ENCODE data around the gene CSHL1.
"Not testable (repeated sequence)": the region's sequence is repeated elsewhere in the genome, so short reads cannot be mapped to it uniquely, and the experiment has no call there.

Gene CSHL1

DNA sequence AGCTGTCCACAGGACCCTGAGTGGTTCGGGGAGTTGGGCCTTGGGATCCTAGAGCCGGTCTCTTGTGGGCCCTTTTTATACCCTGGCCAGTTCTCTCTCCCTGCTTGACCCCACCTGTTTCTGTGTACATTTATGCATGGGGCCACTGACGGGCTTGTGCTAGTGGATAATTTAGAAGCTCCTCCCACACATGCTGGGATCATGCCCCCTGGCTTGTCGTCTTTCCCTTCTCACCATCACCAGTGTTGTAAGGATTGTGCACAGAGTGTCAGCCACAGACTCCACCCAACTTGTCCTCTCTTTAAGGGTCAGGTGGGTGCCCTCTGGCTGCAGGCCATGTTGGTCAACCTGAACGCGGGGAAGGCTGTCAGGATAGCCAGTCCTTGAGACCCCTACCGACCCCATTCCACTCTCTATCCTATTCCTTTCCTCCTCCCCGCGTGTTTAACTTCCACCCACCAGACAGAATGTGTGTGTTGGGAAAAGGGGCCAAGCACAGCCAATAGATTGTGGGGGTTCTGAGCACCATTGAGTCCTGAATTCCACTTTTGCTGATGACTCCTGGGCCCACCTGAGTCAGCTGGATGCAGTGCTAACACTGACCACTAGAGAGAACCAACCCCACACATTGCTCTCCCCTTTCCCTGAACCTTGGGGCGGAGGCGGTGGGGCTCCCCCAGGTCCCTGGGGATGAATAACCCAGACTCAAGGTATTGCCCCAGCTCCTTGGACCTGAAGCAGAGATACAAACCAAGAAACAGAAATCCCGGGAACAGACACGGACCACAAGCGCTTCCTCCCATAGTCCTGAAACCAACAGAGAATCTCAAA is 14.3 kb downstream of the CSHL1 start, which contains the start of gene CSH1:
Gene CSH1, minus strand, starts transcription at position 51 of the 831 bp plus-strand sequence. CDS start 63 bp downstream, outside the sequence.
- not testable (repeated sequence) for H3K4me3 ChIP-seq (ENCODE audit: low read depth, low read length); DNase-seq (ENCODE audit: low read depth)

DNA sequence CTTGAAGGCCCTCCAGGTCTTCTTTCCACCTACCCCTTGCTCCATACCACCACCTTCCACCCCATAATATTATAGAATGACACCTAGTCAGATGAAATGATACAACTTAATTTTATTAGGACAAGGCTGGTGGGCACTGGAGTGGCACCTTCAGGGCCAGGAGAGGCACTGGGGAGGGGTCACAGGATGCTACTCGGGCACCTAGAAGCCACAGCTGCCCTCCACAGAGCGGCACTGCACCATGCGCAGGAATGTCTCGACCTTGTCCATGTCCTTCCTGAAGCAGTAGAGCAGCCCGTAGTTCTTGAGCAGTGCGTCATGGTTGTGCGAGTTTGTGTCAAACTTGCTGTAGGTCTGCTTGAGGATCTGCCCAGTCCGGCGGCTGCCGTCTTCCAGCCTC is 16.2 kb downstream of the CSHL1 start:
- H3K4me3 ChIP-seq (ENCODE audit: low read depth, low read length); DNase-seq (ENCODE audit: low read depth): not testable (repeated sequence)

DNA sequence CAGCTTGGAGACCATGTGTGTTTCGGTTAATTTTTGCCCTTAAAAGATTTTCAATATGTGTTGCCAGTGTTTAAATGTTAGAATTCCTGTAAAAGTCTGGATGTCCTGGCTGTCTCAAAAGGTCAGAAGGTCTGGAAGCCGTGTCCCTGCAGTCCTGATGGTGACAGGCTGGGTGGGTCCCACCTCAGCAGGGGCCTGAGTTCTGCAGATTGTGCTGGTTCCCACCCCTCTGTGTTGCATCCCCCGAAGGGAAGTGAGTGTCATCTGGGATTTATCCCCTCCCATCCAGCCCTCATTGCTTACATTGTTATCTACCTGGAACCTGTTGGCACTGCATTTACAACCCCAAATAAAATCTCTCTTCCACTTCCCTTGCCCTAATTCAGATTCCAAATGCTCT is 17.0 kb downstream of the CSHL1 start:
- DNase-seq (ENCODE audit: low read depth); H3K4me3 ChIP-seq (ENCODE audit: low read depth, low read length): not testable (repeated sequence)

- not testable (repeated sequence) for DNase-seq (ENCODE audit: low read depth); H3K4me3 ChIP-seq (ENCODE audit: low read depth, low read length)
Observed at GRCh38 chr17:63892316-63893037, 18.6 kb downstream of the CSHL1 start.

- DNase-seq (ENCODE audit: low read depth); H3K4me3 ChIP-seq (ENCODE audit: low read depth, low read length): not testable (repeated sequence)
Observed at GRCh38 chr17:63889026-63889848, 21.8 kb downstream of the CSHL1 start.

DNA sequence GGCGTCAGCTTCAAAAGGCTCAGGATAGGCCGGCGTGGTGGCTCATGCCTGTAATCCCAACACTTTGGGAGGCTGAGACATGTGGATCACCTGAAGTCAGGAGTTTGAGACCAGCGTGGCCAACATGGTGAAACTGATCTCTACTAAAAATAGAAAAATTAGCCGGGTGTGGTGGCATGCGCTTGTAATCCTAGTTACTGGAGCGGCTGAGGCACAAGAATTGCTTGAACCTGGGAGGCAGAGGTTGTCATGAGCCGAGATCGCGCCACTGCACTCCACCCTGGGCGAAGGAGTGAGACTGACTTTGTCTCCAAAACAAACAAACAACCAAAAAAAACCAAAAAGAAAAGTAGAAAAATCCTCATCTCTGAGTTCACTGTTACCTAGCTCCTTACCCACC is 25.9 kb downstream of the CSHL1 start:
- not testable (repeated sequence) for H3K4me3 ChIP-seq (ENCODE audit: low read depth, low read length); DNase-seq (ENCODE audit: low read depth)

DNA sequence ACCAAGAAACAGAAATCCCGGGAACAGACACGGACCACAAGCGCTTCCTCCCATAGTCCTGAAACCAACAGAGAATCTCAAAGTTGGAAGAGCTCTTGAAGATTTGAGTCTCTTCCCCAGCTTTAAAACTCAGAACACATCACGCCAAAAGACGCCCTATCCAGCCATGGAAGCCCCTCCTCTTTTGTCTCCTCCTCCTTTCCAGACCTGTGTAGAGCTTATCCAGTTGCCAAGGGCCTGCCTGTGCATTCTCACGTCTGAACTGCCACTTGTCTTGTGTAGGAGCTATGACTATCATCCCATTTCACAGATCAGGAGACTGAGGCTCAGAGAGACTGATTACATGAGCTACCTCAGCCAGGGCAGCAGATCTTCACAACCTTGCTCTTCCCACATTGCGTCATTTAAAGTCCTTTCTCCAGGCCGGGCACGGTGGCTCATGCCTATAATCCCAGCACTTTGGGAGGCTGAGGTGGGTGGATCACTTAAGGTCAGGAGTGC is 28.4 kb downstream of the CSHL1 start:
- H3K4me3 ChIP-seq (ENCODE audit: low read depth, low read length); DNase-seq (ENCODE audit: low read depth): not testable (repeated sequence)

GRCh38 chr17:63881935-63882601 is 29.0 kb downstream of the CSHL1 start, which contains the start of gene GH2:
TSS of gene GH2 (minus strand) at chr17:63881944. CDS start at chr17:63881801, 143 bp downstream.
- no peak within 1 kb of the TSS for H3K4me3 ChIP-seq (ENCODE audit: low read depth, low read length)
- no peak for DNase-seq (ENCODE audit: low read depth)

DNA sequence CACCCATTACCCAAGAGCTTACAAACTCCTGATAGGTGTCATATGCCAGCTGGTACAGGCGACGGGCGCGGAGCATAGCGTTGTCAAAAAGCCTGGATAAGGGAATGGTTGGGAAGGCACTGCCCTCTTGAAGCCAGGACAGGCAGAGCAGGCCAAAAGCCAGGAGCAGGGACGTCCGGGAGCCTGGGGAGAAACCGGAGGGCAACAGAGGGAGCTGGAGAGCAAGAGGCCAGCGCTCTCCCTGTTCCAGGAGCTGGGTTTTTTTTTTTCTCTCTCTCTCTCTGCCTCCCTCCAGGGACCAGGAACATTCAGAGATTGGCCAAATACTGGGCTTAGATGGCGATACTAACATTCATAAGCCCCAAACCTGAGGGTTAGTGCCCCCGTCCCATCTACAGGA is 29.7 kb downstream of the CSHL1 start:
- H3K4me3 ChIP-seq (ENCODE audit: low read depth, low read length); DNase-seq (ENCODE audit: low read depth): not testable (repeated sequence)

DNA sequence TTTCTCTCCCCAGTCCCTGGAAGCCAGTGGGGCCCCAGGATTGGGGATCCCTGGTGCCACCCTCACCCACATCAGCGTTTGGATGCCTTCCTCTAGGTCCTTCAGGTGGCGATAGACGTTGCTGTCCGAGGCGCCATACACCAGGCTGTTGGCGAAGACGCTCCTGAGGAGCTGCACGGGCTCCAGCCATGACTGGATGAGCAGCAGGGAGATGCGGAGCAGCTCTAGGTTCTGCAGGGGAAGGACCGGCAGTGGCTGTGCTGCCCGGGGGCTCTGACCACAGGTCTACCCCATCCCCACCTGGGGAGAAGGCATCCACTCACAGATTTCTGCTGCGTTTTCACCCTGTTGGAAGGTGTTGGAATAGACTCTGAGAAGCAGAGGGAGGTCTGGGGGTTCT is 30.4 kb downstream of the CSHL1 start:
- DNase-seq (ENCODE audit: low read depth) = no peak
- H3K4me3 ChIP-seq (ENCODE audit: low read depth, low read length) = no peak overlapping the region

DNA sequence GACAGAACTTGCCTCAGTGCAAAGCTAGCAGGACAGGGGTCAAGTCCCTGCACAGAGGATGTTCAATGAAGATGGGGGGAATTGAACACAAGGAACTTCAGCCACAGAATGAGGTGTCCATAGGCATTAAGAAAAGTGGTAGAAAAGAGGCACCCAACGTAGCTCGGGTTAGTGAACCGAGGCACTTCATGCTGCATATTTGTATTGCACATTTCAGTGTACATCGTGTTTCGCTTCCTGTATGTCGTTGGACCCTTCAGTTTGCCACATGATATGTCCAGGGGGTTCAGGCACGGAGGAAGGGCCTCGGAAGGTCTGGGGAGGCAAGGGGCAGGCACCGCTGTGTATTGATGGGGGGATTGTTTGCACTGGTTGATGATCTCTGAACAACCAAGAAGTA is 32.6 kb downstream of the CSHL1 start:
- H3K4me3 ChIP-seq (ENCODE audit: low read depth, low read length); DNase-seq (ENCODE audit: low read depth): not testable (repeated sequence)

- H3K4me3 ChIP-seq (ENCODE audit: low read depth, low read length); DNase-seq (ENCODE audit: low read depth): not testable (repeated sequence)
Observed at GRCh38 chr17:63874693-63875092, 36.4 kb downstream of the CSHL1 start.

- not testable (repeated sequence) for DNase-seq (ENCODE audit: low read depth); H3K4me3 ChIP-seq (ENCODE audit: low read depth, low read length)
Observed at GRCh38 chr17:63874061-63874626, 36.9 kb downstream of the CSHL1 start.

DNA sequence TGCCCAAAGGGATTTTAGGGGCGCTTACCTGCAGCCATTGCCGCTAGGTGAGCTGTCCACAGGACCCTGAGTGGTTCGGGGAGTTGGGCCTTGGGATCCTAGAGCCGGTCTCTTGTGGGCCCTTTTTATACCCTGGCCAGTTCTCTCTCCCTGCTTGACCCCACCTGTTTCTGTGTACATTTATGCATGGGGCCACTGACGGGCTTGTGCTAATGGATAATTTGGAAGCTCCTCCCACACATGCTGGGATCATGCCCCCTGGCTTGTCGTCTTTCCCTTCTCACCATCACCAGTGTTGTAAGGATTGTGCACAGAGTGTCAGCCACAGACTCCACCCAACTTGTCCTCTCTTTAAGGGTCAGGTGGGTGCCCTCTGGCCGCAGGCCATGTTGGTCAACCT is 37.5 kb downstream of the CSHL1 start, which contains the start of gene CSH2:
Gene CSH2, minus strand, starts transcription at position 101 of the 400 bp plus-strand sequence. Its CDS starts 63 bp downstream, at position 38.
- H3K4me3 ChIP-seq (ENCODE audit: low read depth, low read length) = not testable (repeated sequence)

GRCh38 chr17:63871646-63872365 is 39.3 kb downstream of the CSHL1 start:
- not testable (repeated sequence) for H3K4me3 ChIP-seq (ENCODE audit: low read depth, low read length); DNase-seq (ENCODE audit: low read depth)

More for the DNA sequence above, 37.5 kb downstream of the CSHL1 start, which contains the start of gene CSH2:
- DNase-seq (ENCODE audit: low read depth) = not testable (repeated sequence)

DNA sequence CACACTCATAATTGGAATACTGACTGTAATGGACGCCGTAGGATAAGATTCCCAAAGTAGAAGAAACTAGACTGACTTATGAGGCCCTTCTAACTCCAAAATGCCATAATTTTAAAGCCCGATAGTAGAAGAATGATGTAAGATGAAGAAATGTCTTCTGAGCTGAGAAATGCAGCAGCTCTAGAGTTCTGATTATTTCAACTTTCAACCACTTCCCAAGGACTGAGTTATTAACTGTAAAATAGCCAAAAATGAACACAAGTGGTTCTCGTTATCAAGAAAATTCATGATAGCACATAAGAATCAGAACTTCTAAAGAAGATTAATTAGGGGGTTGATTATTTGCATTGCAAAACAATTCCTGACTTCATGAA is 40.8 kb downstream of the CSHL1 start:
- not testable (repeated sequence) for DNase-seq (ENCODE audit: low read depth); H3K4me3 ChIP-seq (ENCODE audit: low read depth, low read length)

GRCh38 chr17:63869491-63870291 is 41.4 kb downstream of the CSHL1 start:
- DNase-seq (ENCODE audit: low read depth); H3K4me3 ChIP-seq (ENCODE audit: low read depth, low read length): not testable (repeated sequence)
